HEK293 (cell line): Measurements from ENCODE around the gene OPCML.

Source experiments
- CTCF ChIP-seq: fragments of 450-650 bp; formaldehyde crosslinking; IDR thresholded peaks from 2 replicates; pipeline ENCODE4 v1.5.1; 2016; ENCODE audit warnings: missing biosample characterization, missing genetic modification characterization
- REST ChIP-seq: fragments of 450-650 bp; formaldehyde crosslinking; IDR thresholded peaks from 2 replicates; pipeline ENCODE4 v1.5.1; 2016; ENCODE audit warnings: missing biosample characterization, missing genetic modification characterization
- YY1 ChIP-seq: fragments of 450-650 bp; formaldehyde crosslinking; IDR thresholded peaks from 2 replicates; pipeline ENCODE4 v1.5.1; 2018; ENCODE audit warnings: missing biosample characterization, missing genetic modification characterization
- ZNF639 ChIP-seq: fragments of 450-650 bp; formaldehyde crosslinking; IDR thresholded peaks from 2 replicates; pipeline ENCODE4 v1.5.1; 2016; ENCODE audit warnings: missing biosample characterization, missing genetic modification characterization
- ZNF660 ChIP-seq: fragments of 450-650 bp; IDR thresholded peaks from 2 replicates; pipeline ENCODE4 v1.5.1; 2018; ENCODE audit warnings: missing biosample characterization, mild to moderate bottlenecking, missing genetic modification characterization

GRCh38 chr11:132821499-132821898 lies 710.8 kb downstream of the OPCML start:
- TF ChIP-seq YY1 (tag by site-specific recombination) = no peak
- TF ChIP-seq CTCF (tag by site-specific recombination) = no peak
- no peak for TF ChIP-seq REST
- TF ChIP-seq ZNF639 (tag by site-specific recombination) = no peak
- TF ChIP-seq ZNF660 (tag by site-specific recombination) = no peak
